GM12874 (cell line): ENCODE measurements around the gene SUMO1.

Experiments used
- TF ChIP-seq, protein P1 (sequence below): IDR thresholded peaks from 2 replicates; pipeline ENCODE4 v1.5.1; 2011; ENCODE audit warnings: low read depth, mild to moderate bottlenecking, control low read depth, low read length, moderate library complexity; ENCODE audit not compliant: insufficient read depth

SUMO1 gene

DNA sequence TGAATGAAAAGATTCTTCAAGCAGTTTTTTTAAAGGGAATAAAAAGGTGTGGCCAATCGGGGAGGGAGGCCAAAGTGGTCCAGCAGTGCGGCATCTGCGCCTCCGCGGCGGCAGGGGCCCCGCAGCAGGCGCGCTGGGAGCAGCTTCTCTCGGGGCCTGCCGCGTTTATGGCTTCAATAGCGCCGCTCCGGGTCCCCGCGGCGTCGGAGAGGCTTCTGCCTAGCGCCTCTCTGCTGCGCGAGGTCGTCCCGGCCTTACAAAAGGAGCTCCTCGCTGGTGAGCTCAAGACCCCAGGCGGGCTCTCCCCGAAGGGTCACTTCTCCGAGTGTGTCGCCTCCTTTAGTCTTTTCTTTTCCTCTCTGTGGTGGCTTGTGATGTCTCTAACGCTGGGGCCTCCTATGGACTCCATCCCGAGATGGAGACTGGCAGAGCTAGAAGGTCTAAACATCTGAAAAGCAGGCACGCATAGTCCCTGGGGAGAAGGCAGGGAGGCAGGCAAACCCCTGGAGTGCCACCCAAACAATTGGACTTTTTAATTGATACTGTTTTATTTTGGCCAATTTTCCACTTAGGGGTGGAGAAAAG lies 67.1 kb downstream of the SUMO1 start:
- TF ChIP-seq, protein P1, sequence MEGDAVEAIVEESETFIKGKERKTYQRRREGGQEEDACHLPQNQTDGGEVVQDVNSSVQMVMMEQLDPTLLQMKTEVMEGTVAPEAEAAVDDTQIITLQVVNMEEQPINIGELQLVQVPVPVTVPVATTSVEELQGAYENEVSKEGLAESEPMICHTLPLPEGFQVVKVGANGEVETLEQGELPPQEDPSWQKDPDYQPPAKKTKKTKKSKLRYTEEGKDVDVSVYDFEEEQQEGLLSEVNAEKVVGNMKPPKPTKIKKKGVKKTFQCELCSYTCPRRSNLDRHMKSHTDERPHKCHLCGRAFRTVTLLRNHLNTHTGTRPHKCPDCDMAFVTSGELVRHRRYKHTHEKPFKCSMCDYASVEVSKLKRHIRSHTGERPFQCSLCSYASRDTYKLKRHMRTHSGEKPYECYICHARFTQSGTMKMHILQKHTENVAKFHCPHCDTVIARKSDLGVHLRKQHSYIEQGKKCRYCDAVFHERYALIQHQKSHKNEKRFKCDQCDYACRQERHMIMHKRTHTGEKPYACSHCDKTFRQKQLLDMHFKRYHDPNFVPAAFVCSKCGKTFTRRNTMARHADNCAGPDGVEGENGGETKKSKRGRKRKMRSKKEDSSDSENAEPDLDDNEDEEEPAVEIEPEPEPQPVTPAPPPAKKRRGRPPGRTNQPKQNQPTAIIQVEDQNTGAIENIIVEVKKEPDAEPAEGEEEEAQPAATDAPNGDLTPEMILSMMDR: no peak

GRCh38 chr2:202169832-202170424 lies 68.5 kb downstream of the SUMO1 start:
- TF ChIP-seq, protein P1: no peak

DNA sequence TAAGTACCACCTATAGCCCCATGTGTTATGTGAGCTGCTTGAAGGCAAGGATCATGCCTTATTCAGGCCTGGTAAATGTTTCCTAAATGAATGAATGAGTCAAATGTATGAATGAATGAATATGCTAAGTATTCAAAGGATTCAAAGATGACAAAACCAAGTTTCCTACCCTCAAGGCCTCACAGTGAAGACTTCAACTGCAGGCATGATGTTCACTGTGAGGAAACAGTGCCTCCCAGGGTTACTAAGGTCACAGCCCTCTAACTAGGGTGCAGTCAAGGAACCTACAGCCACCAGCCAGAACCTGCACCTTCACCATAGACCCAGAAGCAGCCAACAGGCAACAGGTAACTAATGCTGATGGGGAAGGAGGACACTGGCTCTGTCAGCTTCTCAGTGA lies 69.3 kb downstream of the SUMO1 start:
- TF ChIP-seq, protein P1: no peak

DNA sequence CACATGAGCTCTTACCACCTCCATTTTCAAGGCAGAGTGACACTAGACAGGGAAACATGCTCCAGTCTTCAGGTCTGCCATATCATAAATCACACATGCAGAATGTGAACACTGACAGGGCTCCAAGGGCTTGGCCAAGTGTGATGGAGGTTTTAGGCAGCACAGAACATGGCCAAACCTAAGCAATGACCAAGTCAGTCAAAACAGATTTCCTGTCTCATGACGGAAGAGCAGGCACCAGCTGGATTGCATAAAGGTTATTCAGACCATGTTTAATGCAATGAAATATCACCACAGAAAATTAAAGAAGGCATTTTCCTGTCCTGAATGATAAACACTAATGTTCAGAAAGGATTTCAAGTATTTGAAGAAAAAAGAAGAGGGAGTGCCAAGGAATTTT lies 72.5 kb downstream of the SUMO1 start:
- TF ChIP-seq, protein P1: no peak

DNA sequence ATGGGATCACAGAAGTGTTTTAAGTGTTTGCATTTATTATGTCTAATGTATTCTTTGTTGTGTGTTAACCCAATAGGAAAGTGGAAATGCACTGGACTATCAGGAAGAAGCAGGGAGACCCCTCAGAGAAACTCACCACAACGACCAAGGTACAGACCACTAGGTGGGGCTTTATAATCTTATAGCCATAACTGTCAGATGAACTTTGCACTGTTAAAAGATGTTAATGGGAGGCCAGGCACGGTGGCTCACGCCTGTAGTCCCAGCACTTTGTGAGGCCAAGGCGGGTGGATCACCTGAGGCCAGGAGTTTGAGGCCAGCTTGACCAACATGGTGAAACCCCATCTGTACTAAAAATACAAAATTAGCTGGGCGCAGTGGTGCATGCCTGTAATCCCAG lies 73.2 kb downstream of the SUMO1 start:
- TF ChIP-seq, protein P1: no peak

GRCh38 chr2:202164411-202164810 lies 74.0 kb downstream of the SUMO1 start:
- TF ChIP-seq, protein P1: no peak

DNA sequence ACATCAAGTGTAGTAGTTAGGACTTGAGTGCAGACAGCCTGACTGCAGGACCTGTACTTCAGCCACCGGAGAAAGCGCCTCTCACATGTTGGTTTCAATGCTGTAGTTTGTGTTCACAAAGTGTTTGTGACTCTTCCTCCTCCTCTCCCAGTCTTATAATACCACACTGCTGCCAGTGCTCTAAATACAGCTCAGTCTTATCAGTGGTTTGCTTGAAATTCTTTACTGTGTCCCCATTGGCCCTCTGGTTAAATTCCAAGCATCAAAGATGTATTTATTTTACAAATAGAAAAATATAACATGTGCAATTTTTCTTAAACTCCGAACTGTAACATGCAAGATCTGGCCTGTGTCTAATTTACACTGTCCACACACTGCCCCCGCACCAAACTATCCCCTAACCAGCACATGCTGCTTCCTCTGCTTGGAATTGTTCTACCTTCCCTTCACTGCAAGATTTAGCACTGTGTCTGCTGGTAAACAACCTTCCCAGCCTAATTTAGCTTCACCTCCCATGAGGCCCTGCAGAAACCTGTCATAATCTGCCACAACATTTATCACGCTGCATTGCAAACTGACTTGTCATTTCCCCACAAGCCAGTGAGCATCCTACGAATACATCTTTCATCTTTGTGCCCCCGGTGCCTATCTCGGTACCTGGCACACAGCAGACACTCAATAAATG lies 77.1 kb downstream of the SUMO1 start:
- TF ChIP-seq, protein P1: no peak
